Bronchial epithelial cell (primary cell): ENCODE data around the gene PTPN11. TPM values are rescaled to one million over a fixed set of nuclear protein-coding genes. Genes with fewer than 3 reads are reported as not detected.
"Not testable (repeated sequence)": the region's sequence is repeated elsewhere in the genome, so short reads cannot be mapped to it uniquely, and the experiment has no call there.

ENCODE experiments used
- DNase-seq: peaks from one replicate; pipeline ENCODE4 v3.0.0-alpha.2; 2010; ENCODE audit warnings: low read depth
- FAIRE-seq: peaks from 2 replicates; lab custom pipeline; 2011; peaks lifted over from hg19 to GRCh38; lab: Jason Lieb, UNC
- H3K27me3 ChIP-seq: 2 replicates; pipeline ENCODE4 v1.5.1; 2011; ENCODE audit warnings: low read length; ENCODE audit not compliant: control insufficient read depth, insufficient read depth
- H3K36me3 ChIP-seq: 2 replicates; pipeline ENCODE4 v1.5.1; 2011; ENCODE audit warnings: low read length; ENCODE audit not compliant: control insufficient read depth, insufficient read depth
- H3K4me3 ChIP-seq: 2 replicates; pipeline ENCODE4 v1.5.1; 2011; ENCODE audit warnings: mild to moderate bottlenecking, low read depth, low read length, control low read depth
- total RNA-seq: library from RNA; depleted of rRNA; stranded (reverse); fragments of >200 nt; gene quantifications from 2 replicates; pipeline ENCODE4 v1.2.1, GENCODE V29; 2014
- TF ChIP-seq, protein P1 (sequence below): IDR thresholded peaks from 2 replicates; pipeline ENCODE4 v1.5.1; 2011; ENCODE audit warnings: mild to moderate bottlenecking, moderate library complexity, low read length, control low read depth, inconsistent platforms; ENCODE audit not compliant: insufficient read depth, severe bottlenecking

Gene PTPN11
- total RNA-seq, 1 donor from 2014 or later: 140 TPM

DNA sequence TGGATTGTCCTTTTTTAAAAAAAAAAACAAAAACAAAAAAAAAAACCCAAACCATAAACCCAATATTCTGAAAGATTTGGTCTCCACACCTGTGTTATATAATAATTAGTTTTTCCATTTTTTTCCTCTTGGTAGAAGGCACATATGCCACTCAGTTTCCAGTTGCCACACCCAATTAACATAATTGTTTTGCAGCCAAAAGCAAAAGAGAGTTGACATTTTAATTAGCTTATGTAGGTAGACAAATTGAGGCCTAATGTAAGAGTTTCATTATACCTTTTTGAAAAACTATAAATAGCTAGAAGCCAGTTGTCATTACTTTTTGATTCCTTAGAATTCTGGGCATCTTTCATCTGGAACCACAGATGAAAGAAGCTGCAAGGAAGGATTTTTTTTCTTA lies 21.0 kb downstream of the PTPN11 start:
- Histone ChIP-seq H3K36me3 (no peaks in the 10 kb centered on the region), H3K27me3 (no peaks in the 10 kb centered on the region), H3K4me3 (no peak overlapping the region)
- TF ChIP-seq, protein P1, sequence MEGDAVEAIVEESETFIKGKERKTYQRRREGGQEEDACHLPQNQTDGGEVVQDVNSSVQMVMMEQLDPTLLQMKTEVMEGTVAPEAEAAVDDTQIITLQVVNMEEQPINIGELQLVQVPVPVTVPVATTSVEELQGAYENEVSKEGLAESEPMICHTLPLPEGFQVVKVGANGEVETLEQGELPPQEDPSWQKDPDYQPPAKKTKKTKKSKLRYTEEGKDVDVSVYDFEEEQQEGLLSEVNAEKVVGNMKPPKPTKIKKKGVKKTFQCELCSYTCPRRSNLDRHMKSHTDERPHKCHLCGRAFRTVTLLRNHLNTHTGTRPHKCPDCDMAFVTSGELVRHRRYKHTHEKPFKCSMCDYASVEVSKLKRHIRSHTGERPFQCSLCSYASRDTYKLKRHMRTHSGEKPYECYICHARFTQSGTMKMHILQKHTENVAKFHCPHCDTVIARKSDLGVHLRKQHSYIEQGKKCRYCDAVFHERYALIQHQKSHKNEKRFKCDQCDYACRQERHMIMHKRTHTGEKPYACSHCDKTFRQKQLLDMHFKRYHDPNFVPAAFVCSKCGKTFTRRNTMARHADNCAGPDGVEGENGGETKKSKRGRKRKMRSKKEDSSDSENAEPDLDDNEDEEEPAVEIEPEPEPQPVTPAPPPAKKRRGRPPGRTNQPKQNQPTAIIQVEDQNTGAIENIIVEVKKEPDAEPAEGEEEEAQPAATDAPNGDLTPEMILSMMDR: no peak
- no peak for DNase-seq
- FAIRE-seq: no peak

DNA sequence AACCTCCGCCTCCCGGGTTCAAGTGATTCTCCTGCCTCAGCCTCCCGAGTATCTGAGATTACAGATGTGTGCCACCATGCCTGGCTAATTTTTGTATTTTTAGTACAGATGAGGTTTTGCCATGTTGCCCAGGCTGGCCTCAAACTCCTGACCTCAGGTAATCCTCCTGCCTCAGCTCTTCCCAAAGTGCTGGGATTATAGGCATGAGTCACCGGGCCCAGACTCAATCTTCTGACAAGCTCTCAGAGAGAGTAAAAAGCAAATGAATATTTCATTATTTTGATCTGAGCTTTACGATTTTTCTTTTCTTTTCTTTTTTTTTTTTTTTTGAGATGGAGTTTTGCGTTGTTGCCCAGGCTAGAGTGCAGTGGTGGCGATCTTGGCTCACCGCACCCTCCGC lies 21.9 kb downstream of the PTPN11 start:
- not testable (repeated sequence) for H3K27me3 ChIP-seq, FAIRE-seq, H3K4me3 ChIP-seq, H3K36me3 ChIP-seq, DNase-seq

DNA sequence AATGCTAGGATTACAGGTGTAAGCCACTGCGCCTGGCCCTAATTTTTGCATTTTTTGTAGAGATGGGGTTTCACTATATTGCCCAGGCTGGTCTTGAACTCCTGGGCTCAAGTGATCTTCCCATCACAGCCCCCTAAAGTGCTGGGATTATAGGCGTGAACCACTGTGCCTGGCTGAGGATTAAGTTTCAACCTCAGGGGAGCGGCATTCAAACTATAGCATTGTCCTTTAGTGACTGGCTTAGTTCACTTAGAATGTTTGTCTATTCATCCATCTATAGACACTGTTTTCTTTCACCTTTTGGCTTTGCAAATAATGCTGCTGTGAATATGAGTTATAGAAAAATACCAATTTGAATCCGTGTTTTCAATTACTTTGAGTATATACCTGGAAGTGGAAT lies 25.2 kb downstream of the PTPN11 start:
- TF ChIP-seq, protein P1: no peak
- FAIRE-seq (no peak), DNase-seq (no peak)
- Histone ChIP-seq H3K36me3 (peaks cover 7% of the 10 kb centered on the region), H3K4me3 (no peak overlapping the region), H3K27me3 (no peaks in the 10 kb centered on the region)

- FAIRE-seq (no peak), DNase-seq (no peak)
- Histone ChIP-seq H3K4me3 (no peak overlapping the region), H3K27me3 (no peaks in the 10 kb centered on the region), H3K36me3 (peaks cover 7% of the 10 kb centered on the region)
- TF ChIP-seq, protein P1: no peak
Measured at GRCh38 chr12:112446008-112446725, 27.4 kb downstream of the PTPN11 start.

- TF ChIP-seq, protein P1: no peak
- Histone ChIP-seq H3K4me3 (no peak overlapping the region), H3K36me3 (peaks cover 7% of the 10 kb centered on the region), H3K27me3 (no peaks in the 10 kb centered on the region)
- DNase-seq (no peak), FAIRE-seq (no peak)
Measured at GRCh38 chr12:112447106-112447505, 28.4 kb downstream of the PTPN11 start.

- FAIRE-seq, H3K4me3 ChIP-seq, DNase-seq, H3K27me3 ChIP-seq, H3K36me3 ChIP-seq: not testable (repeated sequence)
Measured at GRCh38 chr12:112448165-112448564, 29.4 kb downstream of the PTPN11 start.

DNA sequence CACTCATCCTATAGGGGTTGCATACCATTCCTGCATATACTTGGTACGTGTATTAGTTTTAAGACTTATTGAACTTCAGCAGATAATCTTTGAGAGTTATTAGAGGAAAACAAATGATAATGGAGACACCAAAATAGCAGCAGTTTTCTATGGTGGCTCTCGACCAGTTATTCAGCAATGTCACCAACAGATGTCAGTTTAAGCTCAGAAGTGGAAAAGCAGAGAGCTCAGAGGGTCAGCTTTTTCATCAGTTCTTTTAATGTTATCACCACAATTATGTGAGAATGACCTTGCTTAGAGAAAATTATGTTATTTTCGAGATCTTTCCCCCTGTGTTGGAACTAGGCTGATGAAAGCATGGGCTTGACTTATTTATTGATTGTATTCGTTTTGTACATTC lies 32.0 kb downstream of the PTPN11 start:
- DNase-seq (no peak), FAIRE-seq (no peak)
- H3K36me3 ChIP-seq: peaks cover 12% of the 10 kb centered on the region
- no peak overlapping the region for H3K4me3 ChIP-seq
- TF ChIP-seq, protein P1: no peak
- H3K27me3 ChIP-seq: no peaks in the 10 kb centered on the region
